Measurements from ENCODE around the gene MYO7B.

Gene MYO7B

GRCh38 chr2:127654084-127654837, 118.8 kb downstream of the MYO7B start:
- TF ChIP-seq CTCF (IDR thresholded peaks at IDR 0.05; ENCODE audit: low read depth, low read length, missing control alignments): no peak
- no peak for DNase-seq (ENCODE audit: extremely low read depth, low read depth)
- no peak overlapping the region for H3K4me3 ChIP-seq (replicated peaks; ENCODE audit: low read depth, low read length)

GRCh38 chr2:127654838-127655175, 119.3 kb downstream of the MYO7B start:
- TF ChIP-seq CTCF (IDR thresholded peaks at IDR 0.05; ENCODE audit: low read depth, low read length, missing control alignments): no peak
- no peak for DNase-seq (ENCODE audit: extremely low read depth, low read depth)
- no peak overlapping the region for H3K4me3 ChIP-seq (replicated peaks; ENCODE audit: low read depth, low read length)

- H3K4me3 ChIP-seq (replicated peaks; ENCODE audit: low read depth, low read length): no peak overlapping the region
- no peak for TF ChIP-seq CTCF (IDR thresholded peaks at IDR 0.05; ENCODE audit: low read depth, low read length, missing control alignments)
- no peak for DNase-seq (ENCODE audit: extremely low read depth, low read depth)
These were observed 120.0 kb downstream of the MYO7B start for GRCh38 chr2:127655209-127656073.

GRCh38 chr2:127656569-127657231, 121.2 kb downstream of the MYO7B start:
- no peak for TF ChIP-seq CTCF (IDR thresholded peaks at IDR 0.05; ENCODE audit: low read depth, low read length, missing control alignments)
- H3K4me3 ChIP-seq (replicated peaks; ENCODE audit: low read depth, low read length): no peak overlapping the region
- no peak for DNase-seq (ENCODE audit: extremely low read depth, low read depth)

- H3K4me3 ChIP-seq (replicated peaks; ENCODE audit: low read depth, low read length): no peak overlapping the region
- no peak for TF ChIP-seq CTCF (IDR thresholded peaks at IDR 0.05; ENCODE audit: low read depth, low read length, missing control alignments)
- DNase-seq (ENCODE audit: extremely low read depth, low read depth): no peak
These were observed 121.7 kb downstream of the MYO7B start for GRCh38 chr2:127657232-127657595.

GRCh38 chr2:127658146-127658545, 122.7 kb downstream of the MYO7B start:
- no peak for DNase-seq (ENCODE audit: extremely low read depth, low read depth)
- no peak overlapping the region for H3K4me3 ChIP-seq (replicated peaks; ENCODE audit: low read depth, low read length)
- no peak for TF ChIP-seq CTCF (IDR thresholded peaks at IDR 0.05; ENCODE audit: low read depth, low read length, missing control alignments)
